ENCODE results near the gene KRT12.

Gene KRT12

GRCh38 chr17:40866838-40867237 lies at the start of gene KRT12:
TSS of gene KRT12 (minus strand) at chr17:40867223. CDS start at chr17:40867186, 37 bp downstream.
- no peak for DNase-seq

GRCh38 chr17:40916366-40916765 lies 49.3 kb upstream of the KRT12 start:
- no peak for DNase-seq

GRCh38 chr17:40915721-40916256 lies 48.8 kb upstream of the KRT12 start:
- DNase-seq = no peak

GRCh38 chr17:40915199-40915661 lies 48.2 kb upstream of the KRT12 start:
- no peak for DNase-seq

- no peak for DNase-seq
Measured at GRCh38 chr17:40914075-40914855, 47.2 kb upstream of the KRT12 start.

GRCh38 chr17:40912486-40913210 lies 45.6 kb upstream of the KRT12 start:
- DNase-seq = no peak

GRCh38 chr17:40910441-40910841 lies 43.4 kb upstream of the KRT12 start:
- no peak for DNase-seq

- peak; percentile 27 for DNase-seq
Measured at GRCh38 chr17:40909755-40910154, 42.7 kb upstream of the KRT12 start.

GRCh38 chr17:40909351-40909750 lies 42.3 kb upstream of the KRT12 start:
- peak; percentile 85 for DNase-seq

GRCh38 chr17:40906613-40907012 lies 39.6 kb upstream of the KRT12 start:
- no peak for DNase-seq

GRCh38 chr17:40905370-40905769 lies 38.3 kb upstream of the KRT12 start:
- DNase-seq = no peak

GRCh38 chr17:40903129-40903847 lies 36.3 kb upstream of the KRT12 start:
- peak; percentile 22 for DNase-seq

GRCh38 chr17:40902498-40902897 lies 35.5 kb upstream of the KRT12 start:
- no peak for DNase-seq

- peak; percentile 64 for DNase-seq
Measured at GRCh38 chr17:40901981-40902474, 35.0 kb upstream of the KRT12 start.

GRCh38 chr17:40900809-40901356 lies 33.9 kb upstream of the KRT12 start:
- DNase-seq = no peak

- DNase-seq = no peak
Measured at GRCh38 chr17:40896916-40897455, 30.0 kb upstream of the KRT12 start.

- DNase-seq = no peak
Measured at GRCh38 chr17:40895106-40895730, 28.2 kb upstream of the KRT12 start.

- DNase-seq = no peak
Measured at GRCh38 chr17:40888196-40888720, 21.2 kb upstream of the KRT12 start.

GRCh38 chr17:40886090-40886489 lies 19.1 kb upstream of the KRT12 start:
- no peak for DNase-seq

- no peak for DNase-seq
Measured at GRCh38 chr17:40884708-40885512, 17.9 kb upstream of the KRT12 start, which contains the start of gene KRT20. TSS of gene KRT20 (minus strand) at chr17:40885242. CDS start at chr17:40885185, 57 bp downstream.
